ENCODE results near the gene DLL3. TPM values are rescaled to one million over a fixed set of nuclear protein-coding genes. Genes with fewer than 3 reads are reported as not detected.
A peak's percentile ranks its signal among the peaks of the same experiment; 100 is the strongest.

DLL3 gene
- total RNA-seq, 1 experiment from 2014 or later = 2.7 TPM

GRCh38 chr19:39525205-39525604 lies 26.5 kb downstream of the DLL3 start:
- H3K27me3 Mint-ChIP-seq (ENCODE audit: insufficient read depth, unreplicated experiment) = no peaks in the 10 kb centered on the region
- no peaks in the 10 kb centered on the region for H3K4me1 ChIP-seq
- no TSS peak for BruUV-seq (replicated peaks)
- no peak for TF ChIP-seq CTCF (IDR thresholded peaks at IDR 0.05; ENCODE audit: insufficient read depth in 1 of 2, low read depth in 1 of 2, low read length in 1 of 2, severe bottlenecking in 1 of 2, unreplicated experiment in 1 of 2)
- ChIA-PET CTCF (interaction anchor here (1.2 kb wide), 1 partner anchor 27 kb away, joined by 5 read pairs; no protein-coding TSS in a partner anchor), POLR2A (no interaction called here)
- DNase-seq = peak in 1 of 2 experiments; percentile 5
- no peak overlapping the region for H3K4me3 ChIP-seq (ENCODE audit: low read depth, low read length)
- no peaks in the 10 kb centered on the region for H3K4me1 Mint-ChIP-seq (ENCODE audit: low read depth, unreplicated experiment)
- H3K4me3 Mint-ChIP-seq (ENCODE audit: unreplicated experiment) = no peak overlapping the region
- intact Hi-C loops (cut with micrococcal nuclease; ENCODE audit: unreplicated experiment) = no loop called here
- no peaks in the 10 kb centered on the region for H3K36me3 Mint-ChIP-seq (ENCODE audit: insufficient read depth, unreplicated experiment)
- no peak overlapping the region for H3K27ac Mint-ChIP-seq (ENCODE audit: unreplicated experiment)
- no peaks in the 10 kb centered on the region for H3K27me3 ChIP-seq (replicated peaks; ENCODE audit: control insufficient read depth, insufficient read depth, low read length)
- H3K9me3 ChIP-seq = no peaks in the 10 kb centered on the region
- H3K36me3 ChIP-seq (ENCODE audit: control insufficient read depth, insufficient read depth, low read length) = no peaks in the 10 kb centered on the region
- H3K9me3 Mint-ChIP-seq (ENCODE audit: unreplicated experiment) = no peaks in the 10 kb centered on the region

DNA sequence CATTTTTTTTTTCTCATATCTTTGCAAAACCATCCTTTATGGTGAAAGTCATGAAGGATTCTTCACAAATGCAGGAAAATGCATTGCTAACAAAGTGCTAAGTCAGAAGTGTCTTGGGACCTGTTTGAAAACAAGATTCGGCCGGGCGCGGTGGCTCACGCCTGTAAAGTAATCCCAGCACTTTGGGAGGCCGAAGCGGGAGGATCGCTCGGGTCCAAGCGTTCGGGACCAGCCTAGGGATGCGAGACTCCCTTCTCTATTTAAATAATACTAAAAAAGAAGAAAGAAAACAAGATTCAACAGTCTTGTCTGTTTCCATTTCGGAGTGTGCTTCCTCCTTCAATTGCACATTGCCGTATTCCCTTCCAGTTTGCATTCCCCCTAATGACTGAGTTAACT lies 33.1 kb downstream of the DLL3 start:
- Histone ChIP-seq H3K9me3 (no peaks in the 10 kb centered on the region), H3K36me3 (ENCODE audit: control insufficient read depth, insufficient read depth, low read length) (no peaks in the 10 kb centered on the region), H3K27me3 (replicated peaks; ENCODE audit: control insufficient read depth, insufficient read depth, low read length) (no peaks in the 10 kb centered on the region), H3K4me3 (ENCODE audit: low read depth, low read length) (peak overlapping the region; percentile 72), H3K4me1 (no peaks in the 10 kb centered on the region)
- no peak overlapping the region for H3K27ac Mint-ChIP-seq (ENCODE audit: unreplicated experiment)
- ChIA-PET POLR2A (interaction anchor here (0.6 kb wide), 1 partner anchor 33 kb away, joined by 9 read pairs; the partner anchor contains the start of gene DLL3), CTCF (interaction anchor here (1.1 to 1.5 kb wide), 4 partner anchors 29 to 91 kb away, joined by 4 to 17 read pairs (median 8); no protein-coding TSS in a partner anchor)
- H3K36me3 Mint-ChIP-seq (ENCODE audit: insufficient read depth, unreplicated experiment) = peaks cover 4% of the 10 kb centered on the region
- no TSS peak for BruUV-seq (replicated peaks)
- DNase-seq = no peak
- no peaks in the 10 kb centered on the region for H3K9me3 Mint-ChIP-seq (ENCODE audit: unreplicated experiment)
- H3K27me3 Mint-ChIP-seq (ENCODE audit: insufficient read depth, unreplicated experiment) = no peaks in the 10 kb centered on the region
- H3K4me3 Mint-ChIP-seq (ENCODE audit: unreplicated experiment) = peak overlapping the region; percentile 77
- no peaks in the 10 kb centered on the region for H3K4me1 Mint-ChIP-seq (ENCODE audit: low read depth, unreplicated experiment)
- no peak for TF ChIP-seq CTCF (IDR thresholded peaks at IDR 0.05; ENCODE audit: insufficient read depth in 1 of 2, low read depth in 1 of 2, low read length in 1 of 2, severe bottlenecking in 1 of 2, unreplicated experiment in 1 of 2)
- intact Hi-C loops (cut with micrococcal nuclease; ENCODE audit: unreplicated experiment) = loop anchor here (1.0 kb wide), 3 partner anchors 34 to 92 kb away; partner anchors contain the start of gene DLL3

DNA sequence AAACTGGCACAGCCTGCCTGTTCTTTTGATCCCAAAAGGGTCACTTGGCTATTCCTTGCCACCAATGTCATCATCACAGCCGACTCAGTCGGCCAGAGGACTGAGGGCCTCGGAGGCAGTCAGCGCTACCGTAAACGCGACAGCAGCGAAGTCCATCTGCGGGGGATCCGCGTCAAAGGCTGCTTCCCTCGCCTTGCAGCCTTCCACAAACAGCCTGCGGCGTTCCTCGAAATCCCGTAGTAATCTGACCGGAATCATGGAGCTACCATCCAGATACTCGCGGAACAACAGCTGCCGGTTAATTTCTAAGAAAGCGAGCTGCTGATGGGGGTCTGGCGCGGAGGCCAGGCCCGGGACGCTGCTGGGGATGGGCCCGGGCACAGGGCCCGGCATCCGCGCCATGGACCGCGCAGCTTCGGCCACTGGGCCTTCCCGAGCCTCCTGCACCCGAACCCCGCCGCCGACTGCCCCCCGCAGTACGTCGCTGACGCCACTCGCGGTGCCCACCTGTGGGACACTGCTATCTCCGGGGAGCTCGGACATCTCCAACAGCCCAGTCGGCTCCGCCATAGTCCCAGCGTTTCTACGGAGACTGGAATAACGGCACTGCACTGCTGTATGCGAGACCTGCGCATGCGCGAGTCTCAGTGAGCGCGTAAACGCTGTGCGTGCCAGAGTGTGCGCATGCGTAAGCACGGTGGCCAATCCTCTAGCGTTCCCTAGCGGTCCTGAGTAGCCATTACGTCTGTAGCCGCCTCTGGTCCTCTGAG lies 33.7 kb downstream of the DLL3 start, which contains the start of gene EID2B:
TSS of gene EID2B (minus strand) at position 620 of the 770 bp plus-strand sequence. CDS start at position 570, 50 bp downstream.
- Histone ChIP-seq H3K4me1 (no peaks in the 10 kb centered on the region), H3K9me3 (no peaks in the 10 kb centered on the region), H3K4me3 (ENCODE audit: low read depth, low read length) (peak within 1 kb of the TSS; percentile 72), H3K27me3 (replicated peaks; ENCODE audit: control insufficient read depth, insufficient read depth, low read length) (no peaks in the 10 kb centered on the region), H3K36me3 (ENCODE audit: control insufficient read depth, insufficient read depth, low read length) (no peaks in the 10 kb centered on the region)
- intact Hi-C loops (cut with micrococcal nuclease; ENCODE audit: unreplicated experiment) = loop anchor here (1.0 kb wide), 3 partner anchors 34 to 92 kb away; partner anchors contain the start of gene DLL3
- ChIA-PET CTCF (interaction anchor here (0.6 to 1.5 kb wide), 7 partner anchors 19 to 97 kb away, joined by 4 to 17 read pairs (median 4); partner anchors contain the start of genes DLL3 and RPS16), POLR2A (interaction anchor here (0.6 kb wide), 1 partner anchor 34 kb away, joined by 9 read pairs; the partner anchor contains the start of gene DLL3)
- no TSS peak for BruUV-seq (replicated peaks)
- DNase-seq = peak; percentile 93 to 95
- peak; percentile 96 to 98 for TF ChIP-seq CTCF (IDR thresholded peaks at IDR 0.05; ENCODE audit: insufficient read depth in 1 of 2, low read depth in 1 of 2, low read length in 1 of 2, severe bottlenecking in 1 of 2, unreplicated experiment in 1 of 2)
- H3K27me3 Mint-ChIP-seq (ENCODE audit: insufficient read depth, unreplicated experiment) = no peaks in the 10 kb centered on the region
- no peaks in the 10 kb centered on the region for H3K4me1 Mint-ChIP-seq (ENCODE audit: low read depth, unreplicated experiment)
- no peaks in the 10 kb centered on the region for H3K9me3 Mint-ChIP-seq (ENCODE audit: unreplicated experiment)
- peak within 1 kb of the TSS; percentile 77 for H3K4me3 Mint-ChIP-seq (ENCODE audit: unreplicated experiment)
- no peak within 1 kb of the TSS for H3K27ac Mint-ChIP-seq (ENCODE audit: unreplicated experiment)
- peaks cover 6% of the 10 kb centered on the region for H3K36me3 Mint-ChIP-seq (ENCODE audit: insufficient read depth, unreplicated experiment)
